Thymus (tissue), 11 donors: ENCODE results near the gene GPSM1. TPM values are rescaled to one million over a fixed set of nuclear protein-coding genes. Genes with fewer than 3 reads are reported as not detected.

Source experiments
- DNase-seq, 9 donors: peaks; one replicate each; pipeline ENCODE4 v3.0.0-alpha.2; 2013; ENCODE audit warnings: low spot score in 9 of 9, low read depth in 6 of 9, missing footprints in 1 of 9
- H3K27ac ChIP-seq, 2 donors: one replicate each; pipeline ENCODE4 v1.5.1; 2013; ENCODE audit warnings: control low read depth in 1 of 2, low read depth in 1 of 2, low read length in 1 of 2, mild to moderate bottlenecking in 1 of 2, moderate library complexity in 1 of 2
- H3K27me3 ChIP-seq, 2 donors: one replicate each; pipeline ENCODE4 v1.5.1; 2013; ENCODE audit warnings: low read length in 1 of 2; ENCODE audit not compliant: control insufficient read depth in 2 of 2, insufficient read depth in 1 of 2
- H3K36me3 ChIP-seq, 2 donors: one replicate each; pipeline ENCODE4 v1.5.1; 2013; ENCODE audit warnings: low read length in 1 of 2, mild to moderate bottlenecking in 1 of 2, moderate library complexity in 1 of 2; ENCODE audit not compliant: control insufficient read depth in 2 of 2, insufficient read depth in 2 of 2
- H3K4me1 ChIP-seq, 2 donors: one replicate each; pipeline ENCODE4 v1.5.1; 2013; ENCODE audit warnings: low read length in 2 of 2; ENCODE audit not compliant: control insufficient read depth in 2 of 2, insufficient read depth in 2 of 2
- H3K4me3 ChIP-seq, 2 donors: one replicate each; pipeline ENCODE4 v1.5.1; 2013; ENCODE audit warnings: low read length in 2 of 2, control low read depth in 1 of 2, mild to moderate bottlenecking in 1 of 2
- H3K9me3 ChIP-seq, 2 donors: one replicate each; pipeline ENCODE4 v1.5.1; 2013; ENCODE audit warnings: low read length in 1 of 2, mild to moderate bottlenecking in 1 of 2; ENCODE audit not compliant: control insufficient read depth in 2 of 2, insufficient read depth in 1 of 2
- WGBS: extraction: QIAGEN DNeasy Blood & Tissue Kit; methylation state at CpG from one replicate; pipeline ENCODE4 v1.1.7; 2013; 5-methylcytosine and 5-hydroxymethylcytosine counted together
- polyA plus RNA-seq: library from polyadenylated mRNA; stranded (reverse); fragments of 200-250 nt; gene quantifications from one replicate; pipeline ENCODE4 v1.2.3, GENCODE V29; 2013
- total RNA-seq: library from RNA; stranded (reverse); fragments of 120-200 nt; gene quantifications from one replicate; pipeline ENCODE4 v1.2.4, GENCODE V29; 2013
- donor health status: healthy.

The GPSM1 gene
- total and polyA plus RNA-seq, 2 donors: 6.1 to 13.1 TPM

GRCh38 chr9:136344544-136345280, 17.4 kb downstream of the GPSM1 start:
- WGBS: 88% methylated on average over 21 of the region's 21 CpGs
- Histone ChIP-seq H3K9me3 (peaks cover 0 to 3% of the 10 kb centered on the region in 2 donors), H3K27me3 (no peaks in the 10 kb centered on the region), H3K27ac (no peak overlapping the region), H3K4me1 (peaks cover 0 to 8% of the 10 kb centered on the region in 2 donors), H3K4me3 (no peak overlapping the region), H3K36me3 (peaks cover 3% of the 10 kb centered on the region in 2 donors)
- no peak for DNase-seq

DNA sequence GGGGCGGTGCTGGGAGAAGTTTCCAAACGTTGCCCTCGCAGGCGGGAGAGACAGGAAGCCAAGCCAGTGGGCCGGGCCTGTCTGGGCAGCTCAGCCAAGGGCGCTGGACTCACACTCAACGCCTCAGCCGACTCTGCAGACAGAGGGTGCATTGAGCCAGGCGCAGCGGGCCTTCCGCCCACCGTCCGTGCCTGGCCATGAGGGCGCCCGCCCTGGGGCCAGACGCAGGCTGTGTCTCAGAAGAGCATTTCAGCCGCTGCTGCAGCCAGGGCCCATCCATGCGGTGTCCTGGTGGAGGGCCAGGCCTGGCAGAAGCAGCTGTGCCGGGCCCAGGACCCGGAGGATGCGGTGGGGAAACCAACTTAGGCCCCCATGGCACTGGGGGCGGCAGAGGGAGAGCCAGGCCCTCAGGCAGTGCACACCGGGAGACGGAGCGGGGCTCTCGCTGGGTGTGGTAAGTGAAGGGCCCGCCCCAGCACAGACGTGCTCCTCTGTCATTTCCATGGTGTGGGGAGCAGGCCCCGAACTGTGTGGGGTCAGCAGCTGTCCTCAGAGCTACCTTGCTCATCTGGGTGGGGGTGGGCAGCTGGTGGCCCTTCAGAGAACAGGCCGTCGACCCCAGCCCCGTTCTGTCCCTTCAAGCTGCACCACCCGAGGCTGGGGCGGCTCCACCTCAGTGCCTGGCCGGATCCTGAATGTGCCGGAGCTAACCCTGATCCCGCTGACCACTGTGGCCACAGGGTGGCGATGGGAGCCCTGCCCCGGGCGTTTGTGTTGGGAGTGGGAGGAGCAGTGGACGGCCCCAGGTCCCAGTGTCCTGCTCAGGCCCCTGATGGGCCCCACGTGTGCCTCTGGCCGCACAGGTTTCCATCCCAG, 18.2 kb downstream of the GPSM1 start:
- no peak for DNase-seq
- Histone ChIP-seq H3K27me3 (no peaks in the 10 kb centered on the region), H3K9me3 (peaks cover 0 to 3% of the 10 kb centered on the region in 2 donors), H3K4me1 (peaks cover 0 to 8% of the 10 kb centered on the region in 2 donors), H3K27ac (no peak overlapping the region), H3K36me3 (no peaks in the 10 kb centered on the region), H3K4me3 (no peak overlapping the region)
- WGBS: 89% methylated on average over 43 of the region's 43 CpGs

GRCh38 chr9:136346157-136346481, 18.8 kb downstream of the GPSM1 start:
- Histone ChIP-seq H3K36me3 (no peaks in the 10 kb centered on the region), H3K9me3 (peaks cover 0 to 3% of the 10 kb centered on the region in 2 donors), H3K27me3 (no peaks in the 10 kb centered on the region), H3K4me1 (peaks cover 0 to 8% of the 10 kb centered on the region in 2 donors), H3K4me3 (no peak overlapping the region), H3K27ac (no peak overlapping the region)
- DNase-seq: no peak
- WGBS: 93% methylated on average over 10 of the region's 10 CpGs

DNA sequence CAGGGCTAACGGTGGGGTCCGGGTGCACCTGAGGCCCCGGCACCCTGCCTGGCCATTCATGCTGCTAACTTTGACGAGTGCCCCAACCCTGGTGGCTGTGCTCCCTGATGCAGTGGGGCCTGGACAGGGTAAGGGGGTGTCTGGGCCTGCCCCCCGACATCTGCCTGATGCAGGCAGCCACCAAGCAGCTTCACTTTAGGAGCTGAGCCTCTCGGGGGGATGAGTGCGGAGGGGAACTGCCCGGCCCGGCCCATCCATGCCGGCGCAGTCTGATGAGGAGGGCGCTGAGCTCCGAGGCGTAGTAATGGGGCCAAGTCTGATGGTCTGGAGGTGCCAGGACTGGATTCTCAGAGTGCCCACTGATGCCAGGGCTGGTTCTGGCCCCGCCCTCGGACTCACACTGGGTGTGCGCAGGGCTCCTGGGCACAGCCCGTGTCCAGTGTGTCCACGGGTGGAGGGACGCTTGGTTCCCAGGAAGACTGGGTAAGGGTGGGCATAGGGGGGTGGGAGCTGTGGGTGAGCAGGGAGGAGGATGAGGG, 19.7 kb downstream of the GPSM1 start:
- H3K27ac ChIP-seq: no peak overlapping the region
- H3K4me1 ChIP-seq: peaks cover 0 to 8% of the 10 kb centered on the region in 2 donors
- H3K9me3 ChIP-seq: peaks cover 0 to 3% of the 10 kb centered on the region in 2 donors
- no peaks in the 10 kb centered on the region for H3K27me3 ChIP-seq
- no peak overlapping the region for H3K4me3 ChIP-seq
- WGBS: 93% methylated on average over 20 of the region's 20 CpGs
- H3K36me3 ChIP-seq: no peaks in the 10 kb centered on the region
- no peak for DNase-seq

DNA sequence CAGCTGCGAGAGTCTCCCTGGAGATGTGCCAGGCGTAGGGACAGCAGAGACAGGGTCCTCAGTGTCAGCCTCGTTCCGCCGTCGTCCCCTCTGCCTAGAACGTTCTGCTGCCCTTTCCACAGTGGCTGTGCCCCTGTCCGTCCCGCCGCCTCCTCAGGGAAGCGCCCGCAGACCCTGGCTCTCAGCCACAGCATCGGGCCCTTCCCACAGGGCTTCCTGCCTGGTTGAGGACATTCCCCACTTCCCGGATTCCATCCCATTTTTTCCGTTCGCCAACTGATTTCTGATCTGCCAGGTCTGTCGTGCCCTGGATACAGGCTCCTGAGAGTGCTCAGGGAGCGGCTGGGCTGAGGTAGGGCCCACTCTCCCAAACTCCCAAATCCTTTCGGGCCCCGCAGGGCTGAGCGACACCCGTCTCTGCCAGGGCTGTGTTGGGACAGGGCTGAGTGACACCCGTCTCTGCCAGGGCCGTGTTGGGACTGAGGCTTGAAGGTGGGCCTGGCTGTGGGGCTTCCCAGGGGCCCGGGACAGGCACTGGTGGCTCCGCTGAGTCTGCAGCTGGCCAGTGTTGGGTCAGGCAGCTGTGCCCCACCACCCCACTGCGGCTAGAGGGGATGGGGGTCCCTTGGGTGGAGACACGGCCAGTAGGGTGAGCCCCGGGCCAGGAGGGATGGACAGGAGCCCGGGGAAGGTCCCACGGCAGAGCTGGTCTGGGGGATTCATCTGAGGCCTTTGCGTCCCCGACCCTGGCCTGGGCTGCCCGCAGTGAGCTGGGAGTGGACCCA, 20.3 kb downstream of the GPSM1 start:
- H3K4me3 ChIP-seq: no peak overlapping the region
- H3K9me3 ChIP-seq: peaks cover 0 to 3% of the 10 kb centered on the region in 2 donors
- H3K27me3 ChIP-seq: no peaks in the 10 kb centered on the region
- H3K27ac ChIP-seq: no peak overlapping the region
- H3K4me1 ChIP-seq: peaks cover 0 to 11% of the 10 kb centered on the region in 2 donors
- no peak for DNase-seq
- 94% methylated on average over 34 of the region's 34 CpGs for WGBS
- no peaks in the 10 kb centered on the region for H3K36me3 ChIP-seq

DNA sequence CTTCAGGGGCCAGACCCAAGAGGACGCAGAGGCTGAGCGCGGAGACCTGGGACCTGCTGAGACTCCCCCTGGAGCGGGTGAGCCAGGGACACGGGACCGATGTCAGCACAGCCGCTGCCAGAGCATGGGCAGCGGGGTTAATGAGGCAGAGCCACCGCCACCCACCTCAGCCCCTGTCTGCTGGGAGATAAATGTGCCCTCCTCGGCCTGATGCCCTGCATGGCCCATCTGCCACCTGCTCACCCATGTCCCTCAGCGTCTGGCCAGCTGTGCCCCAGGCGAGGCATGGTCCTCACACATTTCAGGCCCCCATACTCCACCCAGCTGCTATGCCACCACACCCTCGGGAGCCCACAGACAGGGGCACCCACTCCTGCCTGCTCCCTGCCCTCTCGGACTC, 21.4 kb downstream of the GPSM1 start:
- no peaks in the 10 kb centered on the region for H3K27me3 ChIP-seq
- peaks cover 0 to 16% of the 10 kb centered on the region in 2 donors for H3K4me1 ChIP-seq
- H3K36me3 ChIP-seq: no peaks in the 10 kb centered on the region
- peaks cover 0 to 3% of the 10 kb centered on the region in 2 donors for H3K9me3 ChIP-seq
- H3K27ac ChIP-seq: no peak overlapping the region
- H3K4me3 ChIP-seq: no peak overlapping the region
- DNase-seq: no peak
- 98% methylated on average over 14 of the region's 14 CpGs for WGBS

GRCh38 chr9:136349546-136349945, 22.2 kb downstream of the GPSM1 start:
- Histone ChIP-seq H3K27ac (no peak overlapping the region), H3K36me3 (no peaks in the 10 kb centered on the region), H3K4me1 (peaks cover 0 to 21% of the 10 kb centered on the region in 2 donors), H3K27me3 (no peaks in the 10 kb centered on the region), H3K9me3 (peaks cover 0 to 3% of the 10 kb centered on the region in 2 donors), H3K4me3 (no peak overlapping the region)
- WGBS: 96% methylated on average over 24 of the region's 24 CpGs
- no peak for DNase-seq

DNA sequence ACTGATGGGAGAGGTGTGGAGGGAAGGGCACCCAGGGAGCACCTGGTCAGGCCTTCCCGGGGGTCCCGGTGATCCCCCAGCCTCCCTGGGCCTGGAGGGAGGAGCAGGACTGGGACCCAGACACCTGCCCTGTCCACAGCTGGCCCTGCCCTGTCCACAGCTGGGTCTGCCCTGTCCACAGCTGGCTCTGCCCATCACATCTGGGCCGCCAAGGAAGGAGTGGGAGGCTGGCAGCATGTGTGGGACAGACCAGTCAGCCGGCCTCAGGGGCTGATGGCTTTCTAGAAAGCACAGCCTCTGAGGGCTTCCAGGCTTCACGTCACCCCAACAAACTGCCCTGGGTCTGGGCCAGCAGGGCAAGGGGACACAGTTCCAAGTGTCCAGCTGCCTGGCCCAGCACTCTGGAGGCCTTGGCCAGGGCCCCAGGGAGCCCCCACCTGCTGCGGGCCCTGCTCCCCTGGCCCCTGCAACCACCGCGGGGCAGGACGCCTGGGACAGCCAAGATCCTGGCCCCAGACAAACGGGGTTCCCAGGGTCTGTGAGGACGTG, 24.0 kb downstream of the GPSM1 start:
- WGBS: 95% methylated on average over 11 of the region's 11 CpGs
- DNase-seq: no peak
- Histone ChIP-seq H3K4me3 (no peak overlapping the region), H3K9me3 (peaks cover 0 to 3% of the 10 kb centered on the region in 2 donors), H3K27ac (no peak overlapping the region), H3K27me3 (no peaks in the 10 kb centered on the region), H3K4me1 (peaks cover 0 to 21% of the 10 kb centered on the region in 2 donors), H3K36me3 (peaks cover 0 to under 1% of the 10 kb centered on the region in 2 donors)
